Adrenal gland (tissue), 12 donors: ENCODE results near the gene CEP112. TPM values are rescaled to one million over a fixed set of nuclear protein-coding genes. Genes with fewer than 3 reads are reported as not detected.
"Not testable (repeated sequence)": the region's sequence is repeated elsewhere in the genome, so short reads cannot be mapped to it uniquely, and the experiment has no call there.

ENCODE experiments used
- DNase-seq, 7 donors: peaks; one replicate each; pipeline ENCODE4 v3.0.0-alpha.2; 2019 to 2020
- H3K27ac ChIP-seq, 5 donors: fragments of 200-600 bp; sonication (generic) in 4 of 5; 1 replicate in 3 of 5; 2 replicates in 2 of 5; pipeline versions ENCODE4 v1.5.1 to v1.8.0; 2016 to 2020; ENCODE audit warnings: mild to moderate bottlenecking in 1 of 5
- H3K27me3 ChIP-seq: fragments of 200-600 bp; 2 replicates; pipeline ENCODE4 v1.8.0; 2021
- H3K36me3 ChIP-seq, 2 donors: fragments of 200-600 bp; replicated peaks in 1 of 2; 1 replicate in 1 of 2; 2 replicates in 1 of 2; pipeline versions ENCODE4 v1.5.1 to v1.8.0; 2018 to 2022
- H3K4me1 ChIP-seq, 2 donors: fragments of 200-600 bp; replicated peaks in 1 of 2; 1 replicate in 1 of 2; 2 replicates in 1 of 2; pipeline versions ENCODE4 v1.5.1 to v1.8.0; 2018 to 2021
- H3K4me3 ChIP-seq, 4 donors: fragments of 200-600 bp; sonication (generic) in 3 of 4; one replicate each; pipeline ENCODE4 v1.5.1; 2016 to 2018
- H3K9me3 ChIP-seq, 3 donors: fragments of 200-600 bp; sonication (generic) in 1 of 3; replicated peaks in 1 of 3; 1 replicate in 2 of 3; 2 replicates in 1 of 3; pipeline versions ENCODE4 v1.5.1 to v1.8.0; 2016 to 2021
- POLR2A ChIP-seq, 2 donors: fragments of 450-650 bp; IDR thresholded peaks; one replicate each; pipeline ENCODE4 v1.6.1; 2017; ENCODE audit warnings: antibody characterized with exemption in 2 of 2, mild to moderate bottlenecking in 2 of 2, moderate library complexity in 1 of 2
- WGBS, 4 donors: extraction: QIAGEN DNeasy Blood & Tissue Kit in 2 of 4; methylation state at CpG; one replicate each; pipeline versions ENCODE4 v1.1.5 to v1.1.7; 2013 to 2017; 5-methylcytosine and 5-hydroxymethylcytosine counted together
- intact Hi-C, 2 donors: fragments of 100-400 bp; cut with DNase I; formaldehyde crosslinking; loops; one replicate each; pipeline versions ENCODE4 v1.14.1 to v1.15.0; 2022 to 2023
- polyA plus RNA-seq, 3 donors: library from polyadenylated mRNA; stranded (reverse); fragments of 200-250 nt in 2 of 3; fragments of 350-450 nt in 1 of 3; fragmentation: Illumina TruSeq in 1 of 3; extraction: RNeasy Lipid Tissue Mini Kit (QIAGEN cat#74804) in 1 of 3; gene quantifications; one replicate each; pipeline ENCODE4 v1.2.3, GENCODE V29; 2013 to 2014
- total RNA-seq, 9 donors: library from RNA; depleted of rRNA in 4 of 9; stranded (reverse); fragments of >200 nt in 4 of 9; fragments of 120-200 nt in 1 of 9; fragmentation: NEBNext Ultra II Directional in 1 of 9; extraction: Animal tissue kit (Norgen Biotek cat#: 25700) in 1 of 9; gene quantifications; one replicate each; pipeline versions ENCODE4 v1.1.0 to v1.2.4, GENCODE V29; 2013 to 2023
- TF ChIP-seq, protein P1 (sequence below), 6 experiments: fragments of 450-650 bp in 4 of 6; fragments of 200-600 bp in 2 of 6; sonication (generic) in 1 of 6; IDR thresholded peaks; 1 replicate in 5 of 6; 2 replicates in 1 of 6; pipeline versions ENCODE4 v1.5.1 to v1.8.0; 2016 to 2021; ENCODE audit warnings: antibody characterized with exemption in 6 of 6, mild to moderate bottlenecking in 2 of 6, moderate library complexity in 1 of 6
- donor health status: healthy with polysubstance abuse.
- donor health status: Bipolar disorder and iron deficiency.
- donor health status: DM: yes; HTN: yes; CAD: no.
- donor health status: DM: no; HTN: no; CAD: no.
- donor health status: DM: no; HTN: no; CAD: no.
- donor health status: DM: yes; HTN: yes; CAD: no.

CEP112 gene
- total and polyA plus RNA-seq, 12 donors: 4.2 to 24.1 (median 9.6) TPM

DNA sequence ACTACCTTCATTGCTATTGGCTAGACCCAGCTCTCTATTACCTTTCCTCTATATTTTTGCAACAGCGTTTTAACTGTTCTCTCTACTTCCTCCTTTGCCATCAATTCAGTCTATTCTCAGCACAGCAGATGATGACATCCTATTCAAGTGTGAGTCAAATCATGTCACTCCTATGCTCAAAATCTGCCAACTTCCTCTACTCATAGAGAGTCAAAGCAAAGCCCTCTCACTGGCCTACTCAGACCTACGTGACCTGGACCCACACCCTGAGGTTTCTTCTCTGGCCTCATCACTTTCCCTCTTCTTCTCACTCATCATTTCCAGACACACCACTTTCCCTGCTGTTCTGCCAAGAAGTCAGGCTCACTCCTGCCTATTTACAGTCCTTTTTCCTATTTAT, 341.4 kb downstream of the CEP112 start:
- H3K9me3 ChIP-seq: no peaks in the 10 kb centered on the region
- no peaks in the 10 kb centered on the region for H3K36me3 ChIP-seq
- H3K27ac ChIP-seq: no peak overlapping the region
- TF ChIP-seq, protein P1, sequence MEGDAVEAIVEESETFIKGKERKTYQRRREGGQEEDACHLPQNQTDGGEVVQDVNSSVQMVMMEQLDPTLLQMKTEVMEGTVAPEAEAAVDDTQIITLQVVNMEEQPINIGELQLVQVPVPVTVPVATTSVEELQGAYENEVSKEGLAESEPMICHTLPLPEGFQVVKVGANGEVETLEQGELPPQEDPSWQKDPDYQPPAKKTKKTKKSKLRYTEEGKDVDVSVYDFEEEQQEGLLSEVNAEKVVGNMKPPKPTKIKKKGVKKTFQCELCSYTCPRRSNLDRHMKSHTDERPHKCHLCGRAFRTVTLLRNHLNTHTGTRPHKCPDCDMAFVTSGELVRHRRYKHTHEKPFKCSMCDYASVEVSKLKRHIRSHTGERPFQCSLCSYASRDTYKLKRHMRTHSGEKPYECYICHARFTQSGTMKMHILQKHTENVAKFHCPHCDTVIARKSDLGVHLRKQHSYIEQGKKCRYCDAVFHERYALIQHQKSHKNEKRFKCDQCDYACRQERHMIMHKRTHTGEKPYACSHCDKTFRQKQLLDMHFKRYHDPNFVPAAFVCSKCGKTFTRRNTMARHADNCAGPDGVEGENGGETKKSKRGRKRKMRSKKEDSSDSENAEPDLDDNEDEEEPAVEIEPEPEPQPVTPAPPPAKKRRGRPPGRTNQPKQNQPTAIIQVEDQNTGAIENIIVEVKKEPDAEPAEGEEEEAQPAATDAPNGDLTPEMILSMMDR (IDR thresholded peaks at IDR 0.05): no peak
- TF ChIP-seq POLR2A (IDR thresholded peaks at IDR 0.05): no peak
- 71 to 79% (median 73%) methylated on average over 2 of the region's 2 CpGs for WGBS, 4 donors
- no peak for DNase-seq
- H3K4me3 ChIP-seq: no peak overlapping the region
- intact Hi-C loops: no loop called here
- H3K4me1 ChIP-seq: no peaks in the 10 kb centered on the region
- no peaks in the 10 kb centered on the region for H3K27me3 ChIP-seq

DNA sequence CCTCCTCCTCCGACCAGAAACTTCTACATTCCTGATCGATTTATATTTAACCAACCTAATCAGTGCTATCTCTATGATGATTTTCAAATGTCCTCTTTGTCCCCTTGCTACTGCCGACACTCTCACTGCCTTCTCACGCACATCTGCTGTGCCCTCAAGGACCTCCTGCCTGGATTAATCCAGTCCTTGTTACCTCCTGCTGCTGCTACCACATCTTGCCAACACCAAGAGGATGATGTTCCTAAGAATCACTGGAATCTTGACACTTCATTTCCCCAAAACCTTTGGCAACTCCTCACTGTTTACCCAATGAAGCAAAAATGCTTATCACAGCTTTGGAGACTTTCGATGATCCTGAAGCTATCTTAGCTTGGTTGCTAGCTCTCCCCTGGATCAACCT, 343.2 kb downstream of the CEP112 start:
- no peaks in the 10 kb centered on the region for H3K4me1 ChIP-seq
- DNase-seq: no peak
- no peaks in the 10 kb centered on the region for H3K27me3 ChIP-seq
- intact Hi-C loops: no loop called here
- TF ChIP-seq, protein P1 (IDR thresholded peaks at IDR 0.05): no peak
- no peak for TF ChIP-seq POLR2A (IDR thresholded peaks at IDR 0.05)
- no peak overlapping the region for H3K27ac ChIP-seq
- H3K4me3 ChIP-seq: no peak overlapping the region
- 82 to 92% (median 85%) methylated on average over 5 of the region's 5 CpGs for WGBS, 4 donors
- no peaks in the 10 kb centered on the region for H3K36me3 ChIP-seq
- no peaks in the 10 kb centered on the region for H3K9me3 ChIP-seq

DNA sequence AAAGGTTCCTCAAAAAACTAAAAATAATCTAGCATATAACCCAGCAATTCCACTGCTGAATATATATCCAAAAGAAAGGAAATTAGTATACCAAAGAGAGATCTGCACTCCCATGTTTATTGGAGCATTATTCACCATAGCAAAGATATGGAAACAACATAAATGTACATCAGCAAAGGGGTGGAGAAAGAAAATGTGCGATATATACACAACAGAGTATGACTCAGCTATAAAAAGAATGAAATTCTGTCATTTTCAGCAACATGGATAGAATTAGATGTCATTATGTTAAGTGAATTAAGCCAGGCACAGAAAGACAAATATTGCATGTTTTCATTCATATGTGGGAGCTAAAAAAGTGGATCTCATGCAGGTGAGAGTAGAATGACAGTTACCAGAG, 350.8 kb downstream of the CEP112 start:
- no peaks in the 10 kb centered on the region for H3K36me3 ChIP-seq
- H3K4me3 ChIP-seq: no peak overlapping the region
- TF ChIP-seq, protein P1 (IDR thresholded peaks at IDR 0.05): no peak
- TF ChIP-seq POLR2A (IDR thresholded peaks at IDR 0.05): no peak
- no peaks in the 10 kb centered on the region for H3K27me3 ChIP-seq
- H3K27ac ChIP-seq: no peak overlapping the region
- H3K4me1 ChIP-seq: no peaks in the 10 kb centered on the region
- no peak for DNase-seq
- peaks cover 0 to 4% (median 0%) of the 10 kb centered on the region in 3 donors for H3K9me3 ChIP-seq
- 80 to 97% (median 93%) methylated on average over 1 of the region's 1 CpG for WGBS, 4 donors
- intact Hi-C loops: no loop called here

DNA sequence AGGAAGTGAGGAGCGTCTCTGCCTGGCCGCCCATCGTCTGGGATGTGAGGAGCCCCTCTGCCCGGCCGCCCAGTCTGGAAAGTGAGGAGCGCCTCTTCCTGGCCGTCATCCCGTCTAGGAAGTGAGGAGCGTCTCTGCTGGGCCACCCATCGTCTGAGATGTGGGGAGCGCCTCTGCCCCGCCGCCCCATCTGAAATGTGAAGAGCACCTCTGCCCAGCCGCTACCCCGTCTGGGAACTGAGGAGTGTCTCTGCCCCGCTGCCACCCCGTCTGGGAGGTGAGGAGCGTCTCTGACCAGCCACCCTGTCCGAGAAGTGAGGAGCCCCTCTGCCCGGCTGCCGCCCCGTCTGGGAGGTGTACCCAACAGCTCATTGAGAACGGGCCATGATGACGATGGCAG, 354.7 kb downstream of the CEP112 start:
- DNase-seq, H3K27ac ChIP-seq, intact Hi-C loops, H3K9me3 ChIP-seq, H3K36me3 ChIP-seq, H3K4me1 ChIP-seq, H3K27me3 ChIP-seq, H3K4me3 ChIP-seq: not testable (repeated sequence)
- 93 to 100% (median 96%) methylated on average over 13 to 21 of the region's 24 CpGs for whole genome bisulfite sequencing, 4 donors

DNA sequence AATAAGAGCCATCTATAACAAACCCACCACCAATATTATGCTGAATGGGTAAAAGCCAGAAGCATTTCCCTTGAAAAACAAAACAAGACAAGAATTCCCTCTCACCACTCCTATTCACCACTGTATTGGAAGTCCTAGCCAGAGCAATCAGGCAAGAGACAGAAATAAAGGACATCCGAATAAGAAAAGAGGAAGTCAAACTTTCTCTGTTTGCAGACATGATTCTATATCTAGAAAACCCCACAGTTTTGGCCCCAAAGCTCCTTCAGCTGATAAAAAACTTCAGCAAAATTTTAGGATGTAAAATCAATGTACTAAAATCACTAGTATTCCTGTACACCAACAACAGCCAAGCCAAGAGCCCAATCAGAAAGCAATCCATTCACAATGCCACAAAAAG, 358.7 kb downstream of the CEP112 start:
- no peak for TF ChIP-seq POLR2A (IDR thresholded peaks at IDR 0.05)
- TF ChIP-seq, protein P1 (IDR thresholded peaks at IDR 0.05): no peak
- no peak overlapping the region for H3K4me3 ChIP-seq
- DNase-seq: no peak
- intact Hi-C loops: no loop called here
- no peaks in the 10 kb centered on the region for H3K4me1 ChIP-seq
- H3K27ac ChIP-seq: no peak overlapping the region
- peaks cover 0 to 5% (median 0%) of the 10 kb centered on the region in 3 donors for H3K9me3 ChIP-seq
- H3K36me3 ChIP-seq: no peaks in the 10 kb centered on the region
- H3K27me3 ChIP-seq: no peaks in the 10 kb centered on the region
- WGBS, 4 donors: 87 to 97% (median 90%) methylated on average over 1 of the region's 1 CpG
